HepG2 (cell line): ENCODE data around the gene SF3B2. TPM values are rescaled to one million over a fixed set of nuclear protein-coding genes. Genes with fewer than 3 reads are reported as not detected.
A peak's percentile ranks its signal among the peaks of the same experiment; 100 is the strongest.

Source experiments
- GLI4 ChIP-seq: sonication (generic); formaldehyde crosslinking; IDR thresholded peaks from 2 replicates; pipeline ENCODE4 v1.5.1; 2020; ENCODE audit warnings: missing genetic modification reagents, mild to moderate bottlenecking, moderate library complexity, borderline replicate concordance
- HOXA3 ChIP-seq: sonication (generic); formaldehyde crosslinking; IDR thresholded peaks from 2 replicates; pipeline ENCODE4 v1.5.0; 2020; ENCODE audit warnings: missing genetic modification reagents
- KAT8 ChIP-seq: IDR thresholded peaks from 2 replicates; pipeline ENCODE4 v1.6.1; 2016; ENCODE audit warnings: missing genetic modification reagents, missing compliant biosample characterization
- PLRG1 ChIP-seq: fragments of 450-650 bp; conservative IDR thresholded peaks from 2 replicates; pipeline ENCODE4 v1.6.1; 2016
- RNF2 ChIP-seq: fragments of 450-650 bp; conservative IDR thresholded peaks from 2 replicates; pipeline ENCODE4 v1.6.1; 2016; ENCODE audit warnings: low read depth
- SALL1 ChIP-seq: sonication (generic); formaldehyde crosslinking; IDR thresholded peaks from 2 replicates; pipeline ENCODE4 v1.8.0; 2022; ENCODE audit warnings: mild to moderate bottlenecking, missing genetic modification reagents
- SAP130 ChIP-seq: IDR thresholded peaks from 2 replicates; pipeline ENCODE4 v1.6.1; 2016; ENCODE audit warnings: low read depth
- SIN3A ChIP-seq: IDR thresholded peaks from 2 replicates; pipeline ENCODE4 v1.6.1; 2011; ENCODE audit warnings: low read depth, mild to moderate bottlenecking, control low read depth, low read length, borderline replicate concordance
- ZFX ChIP-seq: sonication (generic); formaldehyde crosslinking; IDR thresholded peaks from 2 replicates; pipeline ENCODE4 v1.4.0; 2020; ENCODE audit warnings: mild to moderate bottlenecking, low read depth, missing genetic modification reagents, moderate library complexity
- ZFY ChIP-seq: sonication (generic); formaldehyde crosslinking; IDR thresholded peaks from 2 replicates; pipeline ENCODE4 v1.4.0; 2020; ENCODE audit warnings: missing genetic modification reagents
- ZNF543 ChIP-seq: sonication (generic); formaldehyde crosslinking; IDR thresholded peaks from 2 replicates; pipeline ENCODE4 v1.4.0; 2020; ENCODE audit warnings: mild to moderate bottlenecking, missing genetic modification reagents
- ZNF547 ChIP-seq: sonication (generic); formaldehyde crosslinking; IDR thresholded peaks from 2 replicates; pipeline ENCODE4 v1.5.1; 2020; ENCODE audit warnings: mild to moderate bottlenecking, missing genetic modification reagents
- ZNF687 ChIP-seq: sonication (generic); formaldehyde crosslinking; IDR thresholded peaks from 2 replicates; pipeline ENCODE4 v1.5.1; 2020; ENCODE audit warnings: mild to moderate bottlenecking, missing genetic modification reagents, moderate library complexity
- ZNF720 ChIP-seq: sonication (generic); formaldehyde crosslinking; IDR thresholded peaks from 2 replicates; pipeline ENCODE4 v1.4.0; 2020; ENCODE audit warnings: missing genetic modification reagents
- ZNF891 ChIP-seq: sonication (generic); formaldehyde crosslinking; IDR thresholded peaks from 2 replicates; pipeline ENCODE4 v1.5.0; 2020; ENCODE audit warnings: mild to moderate bottlenecking, missing genetic modification reagents
- polyA plus RNA-seq, 8 experiments: library from polyadenylated mRNA; depleted of rRNA in 3 of 8; stranded (reverse) in 7 of 8; unstranded in 1 of 8; fragments of >200 nt; fragmentation: Illumina TruSeq in 4 of 8; extraction: Trizol in 4 of 8; gene quantifications; 2 replicates each; pipeline versions ENCODE4 v1.2.1 to v1.2.3, GENCODE V29; 2011 to 2016; ENCODE audit warnings: low read depth in 4 of 8, missing spikeins in 1 of 8, mixed read lengths in 1 of 8; ENCODE audit not compliant: insufficient read depth in 1 of 8
- total RNA-seq, 5 experiments: library from RNA; depleted of rRNA; stranded (reverse); fragments of >200 nt; fragmentation: Illumina TruSeq; extraction: Trizol; gene quantifications; 2 replicates each; pipeline ENCODE4 v1.2.3, GENCODE V29; 2016; ENCODE audit warnings: low read depth in 1 of 5
- TF ChIP-seq, protein P1 (sequence below): sonication (generic); formaldehyde crosslinking; IDR thresholded peaks from 2 replicates; pipeline ENCODE4 v1.8.0; 2022; ENCODE audit warnings: low read depth, missing genetic modification reagents

The SF3B2 gene
- total and polyA plus RNA-seq, 2 of the 13 experiments (the other 11 are each of a cell fraction or from before 2014, with no cell fraction given), result 70.4 to 153 TPM

- 0 out of 2 replicates have a peak, but pooled peaks have one; percentile 55 for TF ChIP-seq ZNF891 (CRISPR knock-in tag)
- TF ChIP-seq KAT8 (CRISPR knock-in tag), result no peak
- peak; percentile 64; the same call in 1 of the 2 replicates for TF ChIP-seq ZNF547 (CRISPR knock-in tag)
- TF ChIP-seq ZNF687, result peak; percentile 38; the same call in 1 of the 2 replicates
- TF ChIP-seq ZFY (CRISPR knock-in tag), result peak; percentile 64
- peak; percentile 19; the same call in 1 of the 2 replicates for TF ChIP-seq SALL1 (CRISPR knock-in tag)
- TF ChIP-seq PLRG1, result no peak
- TF ChIP-seq, protein P1, sequence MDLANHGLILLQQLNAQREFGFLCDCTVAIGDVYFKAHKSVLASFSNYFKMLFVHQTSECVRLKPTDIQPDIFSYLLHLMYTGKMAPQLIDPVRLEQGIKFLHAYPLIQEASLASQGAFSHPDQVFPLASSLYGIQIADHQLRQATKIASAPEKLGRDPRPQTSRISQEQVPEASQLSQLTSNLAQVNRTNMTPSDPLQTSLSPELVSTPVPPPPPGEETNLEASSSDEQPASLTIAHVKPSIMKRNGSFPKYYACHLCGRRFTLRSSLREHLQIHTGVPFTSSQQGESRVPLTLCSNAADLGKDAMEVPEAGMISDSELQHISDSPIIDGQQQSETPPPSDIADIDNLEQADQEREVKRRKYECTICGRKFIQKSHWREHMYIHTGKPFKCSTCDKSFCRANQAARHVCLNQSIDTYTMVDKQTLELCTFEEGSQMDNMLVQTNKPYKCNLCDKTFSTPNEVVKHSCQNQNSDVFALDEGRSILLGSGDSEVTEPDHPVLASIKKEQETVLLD (CRISPR knock-in tag), result 0 out of 2 replicates have a peak, but pooled peaks have one; percentile 44
- no peak for TF ChIP-seq ZNF720 (CRISPR knock-in tag)
- 0 out of 2 replicates have a peak, but pooled peaks have one; percentile 3 for TF ChIP-seq SAP130 (CRISPR knock-in tag)
- TF ChIP-seq ZNF543, result 0 out of 2 replicates have a peak, but pooled peaks have one; percentile 34
- TF ChIP-seq ZFX (CRISPR knock-in tag), result peak; percentile 65
- TF ChIP-seq RNF2, result 0 out of 2 replicates have a peak, but pooled peaks have one; percentile 7
- peak; percentile 17; the same call in 1 of the 2 replicates for TF ChIP-seq SIN3A
- no peak for TF ChIP-seq HOXA3 (CRISPR knock-in tag)
- peak; percentile 69; the same call in 1 of the 2 replicates for TF ChIP-seq GLI4 (CRISPR knock-in tag)
Measured at GRCh38 chr11:66070604-66071380, 18.6 kb downstream of the SF3B2 start (continued).
